SIG-M5 (cell line): ENCODE measurements around the gene CPNE4.

Source experiments
- DNase-seq: peaks from one replicate; lab custom pipeline; 2025; lab: John Stamatoyannopoulos, UW

Gene CPNE4

DNA sequence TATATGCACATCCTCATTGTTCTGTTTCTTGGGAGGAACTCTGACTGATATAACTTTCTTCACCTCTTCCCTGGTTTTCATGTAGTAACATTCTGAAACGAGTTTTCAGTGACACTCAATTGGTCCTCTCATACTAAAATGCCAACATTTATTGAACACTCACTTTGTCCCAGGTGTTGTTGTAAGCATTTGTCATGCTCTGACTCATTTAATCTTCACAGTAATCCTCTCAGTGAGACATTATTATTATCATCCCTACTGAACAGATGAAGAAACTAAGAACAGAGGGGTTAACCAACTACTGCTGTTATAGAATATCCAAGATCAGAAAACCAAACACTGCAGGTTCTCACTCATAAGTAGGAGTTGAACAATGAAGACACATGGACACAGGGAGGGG lies 437.9 kb downstream of the CPNE4 start:
- DNase-seq: no peak

DNA sequence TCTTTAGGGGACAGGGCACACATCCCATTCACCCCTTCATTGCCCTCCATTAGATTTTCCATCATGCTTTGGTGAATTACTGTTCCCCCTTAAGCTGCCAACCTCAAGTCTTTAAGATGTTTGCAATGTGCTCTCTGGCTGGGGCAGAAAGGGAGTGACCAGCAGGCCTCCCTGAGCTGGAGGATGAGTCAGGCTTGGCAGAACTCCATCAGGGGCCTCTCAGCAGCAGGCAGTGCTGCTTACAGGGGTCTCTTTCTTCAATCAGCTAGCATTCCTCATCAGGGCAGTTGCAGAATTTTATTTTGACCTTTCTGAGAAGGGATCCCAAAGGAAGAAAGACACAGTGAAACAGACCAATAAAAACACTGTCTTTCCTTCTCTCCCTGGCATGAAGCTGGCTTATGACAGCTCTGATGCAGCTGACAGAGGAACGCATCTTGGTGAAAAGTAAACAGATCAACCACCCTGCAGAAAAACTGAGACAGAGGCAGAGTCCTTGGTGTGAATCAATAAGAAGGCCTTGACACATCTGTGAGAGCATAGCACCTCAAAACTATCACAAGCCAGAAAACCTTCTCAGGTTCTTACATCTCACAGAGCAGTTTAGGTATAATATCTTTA lies 443.3 kb downstream of the CPNE4 start:
- no peak for DNase-seq

DNA sequence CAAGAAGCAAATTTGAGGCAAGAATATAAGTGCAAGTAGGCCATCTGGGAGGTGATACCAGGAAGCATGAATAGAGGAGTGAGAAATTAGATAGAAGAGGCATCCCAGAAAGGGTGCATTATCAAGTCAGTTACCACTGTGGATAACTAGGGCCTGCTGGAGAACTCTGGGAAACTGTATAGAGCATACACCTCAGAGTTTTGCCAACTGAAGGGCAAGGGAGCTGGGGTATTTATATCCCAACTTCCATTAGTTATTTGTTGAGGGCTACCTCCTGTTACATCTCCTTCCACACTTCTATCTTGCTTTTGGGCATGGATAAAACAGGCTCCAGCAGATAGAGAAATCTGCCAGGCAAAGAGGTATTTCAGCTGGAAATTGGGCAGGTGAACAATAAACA lies 448.5 kb downstream of the CPNE4 start:
- DNase-seq: no peak

DNA sequence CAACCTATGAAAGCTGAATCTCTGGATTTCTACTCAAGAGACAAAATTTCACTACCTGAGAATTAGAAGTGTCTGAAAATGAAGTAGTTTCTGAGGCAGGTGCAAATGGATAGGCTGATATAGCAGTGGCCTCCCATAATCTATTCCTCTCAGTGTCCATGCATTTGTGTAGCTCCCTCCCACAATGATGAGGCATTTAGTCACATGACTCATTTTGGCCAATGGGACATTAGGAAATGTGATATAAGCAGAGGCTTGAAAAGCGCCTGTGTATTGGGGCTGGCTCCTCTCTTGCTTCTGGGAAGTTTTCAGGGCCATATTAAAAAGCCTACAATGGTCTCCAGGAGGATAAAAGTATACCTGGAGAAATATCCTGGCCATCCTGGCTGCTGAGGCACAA lies 452.4 kb downstream of the CPNE4 start:
- DNase-seq: no peak

DNA sequence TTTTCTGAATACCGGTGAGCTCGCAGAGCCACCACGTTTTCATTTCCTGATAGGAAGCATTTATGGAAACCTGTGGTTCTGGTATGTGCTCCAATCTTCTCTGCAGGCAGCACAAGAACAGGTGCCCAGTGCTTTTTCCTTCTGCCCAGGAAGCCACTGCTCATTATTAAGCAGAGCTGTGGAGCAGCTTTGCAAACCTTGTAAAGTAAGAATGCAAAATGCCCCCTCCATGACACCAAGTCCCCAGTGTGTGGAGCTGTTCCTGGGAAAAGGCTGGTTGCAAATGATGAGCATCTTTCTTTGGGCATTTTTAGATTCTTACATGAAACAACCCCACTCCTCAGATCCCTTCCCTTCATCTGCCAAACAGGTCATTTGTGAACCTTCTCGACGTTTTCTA lies 466.4 kb downstream of the CPNE4 start:
- DNase-seq: no peak

DNA sequence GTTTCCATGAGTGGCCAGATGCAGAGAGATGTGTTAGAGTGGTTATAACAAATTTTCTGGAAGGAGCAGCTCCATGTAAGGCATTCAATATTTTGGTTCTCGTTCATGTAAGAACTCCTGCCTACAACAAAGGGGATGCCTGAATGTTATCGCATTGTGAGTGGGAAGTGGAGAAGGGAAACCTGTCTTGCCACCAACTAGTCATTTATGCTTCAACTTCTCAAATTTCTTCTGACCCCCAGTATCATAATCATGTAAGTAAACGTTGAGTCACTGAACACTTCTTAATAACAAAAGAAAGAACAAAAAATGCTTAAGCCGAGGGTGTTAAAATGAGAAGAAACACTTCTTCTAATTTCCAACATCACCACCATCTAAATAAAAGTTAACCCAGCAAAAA lies 470.0 kb downstream of the CPNE4 start:
- DNase-seq: no peak

DNA sequence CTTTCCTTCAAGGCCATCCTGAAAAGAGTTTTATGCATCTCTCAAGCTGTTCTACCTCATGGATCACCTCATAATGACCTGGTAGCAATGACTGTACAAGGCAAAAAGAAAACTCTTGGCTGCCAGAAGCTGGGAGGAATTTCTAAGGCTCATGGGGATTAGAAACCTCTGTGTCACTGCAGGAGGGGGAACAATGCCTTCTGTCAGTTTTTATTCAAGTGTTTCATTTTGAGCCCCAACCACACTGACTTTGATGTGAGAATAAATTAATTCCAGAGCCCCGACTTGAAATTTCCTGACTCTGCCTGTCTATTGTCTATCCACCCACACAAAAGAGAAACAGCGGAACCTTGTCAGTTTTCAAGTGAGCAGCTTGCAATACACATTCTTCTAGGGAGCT lies 473.3 kb downstream of the CPNE4 start:
- DNase-seq: no peak

DNA sequence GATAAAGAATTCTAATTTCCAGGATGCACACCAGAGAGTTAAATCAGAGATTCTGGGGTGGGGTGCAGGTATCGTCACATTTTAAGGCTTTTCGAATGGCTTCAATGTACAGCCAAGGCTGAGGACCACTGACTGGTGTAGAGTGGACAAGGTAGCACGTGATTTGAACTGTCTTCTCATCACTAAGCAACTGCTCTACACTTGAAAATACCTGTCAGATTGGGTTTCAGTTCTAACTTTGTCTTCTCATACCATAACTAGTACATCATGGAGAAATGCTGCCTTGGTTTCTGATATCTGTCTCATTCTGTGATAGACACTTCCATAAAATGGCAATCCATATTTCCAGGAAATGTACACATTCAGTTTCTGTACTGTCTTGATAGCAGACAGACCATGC lies 474.0 kb downstream of the CPNE4 start:
- no peak for DNase-seq

DNA sequence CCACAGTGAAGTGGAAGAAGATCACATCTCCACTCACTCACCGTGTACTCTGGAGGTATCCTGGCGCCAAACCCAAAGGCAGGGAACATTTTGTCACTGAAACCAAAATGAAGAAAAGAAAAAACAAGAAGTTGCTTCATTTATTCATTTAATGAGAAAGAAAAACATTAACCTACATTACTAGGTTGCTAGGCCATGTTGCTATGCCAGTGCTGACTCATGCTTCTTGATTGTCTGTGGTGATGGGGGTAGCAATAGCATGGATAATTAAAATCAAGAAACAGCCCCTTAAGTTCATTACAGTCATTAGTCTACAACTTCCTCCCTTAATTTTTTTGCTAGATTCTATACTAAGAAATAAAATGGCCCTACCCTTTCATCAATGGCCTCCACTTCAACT lies 479.4 kb downstream of the CPNE4 start:
- no peak for DNase-seq

DNA sequence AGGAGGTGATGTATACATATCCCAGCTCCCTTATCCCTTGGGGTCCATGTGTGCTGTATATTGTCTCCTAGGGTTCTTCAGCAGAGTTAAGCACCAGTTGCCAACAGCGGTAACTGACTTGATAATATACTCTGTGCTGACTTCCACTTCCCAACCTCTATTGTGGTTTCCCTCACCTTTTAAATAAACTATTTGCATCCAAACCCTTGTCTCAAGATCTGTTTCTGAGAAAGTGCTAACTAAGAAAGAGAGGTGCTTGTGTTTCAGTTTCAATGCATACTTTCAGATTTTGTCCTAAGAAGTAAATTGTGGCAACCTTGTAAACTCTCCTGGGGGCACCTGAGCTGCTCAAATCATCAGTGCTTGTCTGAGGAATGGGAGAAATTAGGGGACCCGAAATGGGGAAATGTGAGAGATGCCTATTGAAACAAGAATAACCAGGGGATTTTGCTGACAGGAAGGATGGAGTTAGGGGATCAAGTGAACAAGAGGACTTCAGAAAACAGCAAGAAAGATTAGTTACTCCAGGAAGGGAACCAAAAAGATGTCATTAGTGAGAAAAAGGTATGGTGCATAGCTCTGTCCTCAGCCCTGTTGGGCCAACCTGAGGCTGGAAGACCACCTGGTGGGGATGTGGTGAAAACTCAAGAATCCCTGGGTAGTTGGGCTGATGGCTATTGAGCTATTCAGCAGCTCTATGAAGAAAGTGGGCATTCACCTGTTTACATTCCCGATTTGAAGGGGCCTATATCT lies 481.1 kb downstream of the CPNE4 start:
- DNase-seq: no peak

DNA sequence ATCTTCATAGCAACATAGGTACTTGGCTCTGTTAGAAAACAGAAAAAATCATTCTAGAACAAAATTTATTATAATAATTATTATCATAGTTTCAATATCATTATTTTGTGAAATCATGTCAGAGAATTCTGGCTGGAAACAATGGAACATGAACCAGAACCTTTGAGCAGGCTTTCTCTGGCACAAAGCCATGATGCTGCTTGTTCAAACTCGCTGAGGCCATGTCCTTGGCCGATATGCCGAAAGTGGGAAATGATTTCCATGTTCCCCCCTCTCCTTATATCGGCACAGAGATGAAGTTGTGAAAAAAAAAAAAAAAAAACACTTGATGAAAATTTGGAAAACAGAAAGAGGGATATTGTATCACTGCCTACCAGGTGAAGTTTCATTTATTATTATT lies 483.1 kb downstream of the CPNE4 start:
- no peak for DNase-seq

DNA sequence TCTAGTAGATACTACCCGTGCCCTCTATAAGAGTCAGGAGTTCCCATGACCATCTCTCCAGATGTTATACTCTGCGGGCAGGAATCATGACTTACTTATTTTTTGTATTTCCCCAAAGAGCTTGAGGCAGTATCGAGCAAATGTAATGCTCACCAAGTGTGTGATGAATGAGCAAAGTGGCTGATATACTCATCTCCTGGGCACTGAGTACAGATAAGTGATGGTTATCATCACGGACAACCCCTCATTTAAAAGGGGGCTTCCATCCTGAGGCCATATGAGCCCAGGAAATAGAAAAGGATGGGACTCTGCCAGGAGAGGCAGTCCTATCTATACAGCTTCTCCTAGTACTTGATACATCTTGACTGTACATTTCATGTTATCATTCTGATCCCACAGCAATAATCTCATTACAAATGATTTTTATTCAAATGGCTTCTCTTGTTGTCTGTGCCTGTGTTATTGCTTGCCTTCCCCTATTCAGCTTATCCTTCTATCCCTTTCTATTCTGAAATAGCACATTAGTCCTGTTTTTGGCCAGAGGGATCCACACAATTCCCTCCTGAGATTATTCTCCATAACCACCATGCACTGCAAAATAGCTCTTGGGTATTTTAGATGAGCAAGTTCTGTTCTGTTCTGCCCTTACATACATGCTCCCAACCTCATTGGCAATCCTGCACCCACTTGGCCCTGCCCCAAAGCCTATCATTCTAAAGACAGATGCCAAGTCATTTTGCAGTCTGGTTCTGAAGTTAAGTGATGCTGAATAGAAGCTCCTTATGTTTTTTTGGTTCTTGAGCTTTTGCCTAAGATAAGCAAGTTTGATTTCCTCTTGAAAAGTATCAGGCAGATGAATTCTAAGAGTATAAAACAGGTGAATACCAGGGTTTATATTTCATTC lies 484.0 kb downstream of the CPNE4 start:
- no peak for DNase-seq

DNA sequence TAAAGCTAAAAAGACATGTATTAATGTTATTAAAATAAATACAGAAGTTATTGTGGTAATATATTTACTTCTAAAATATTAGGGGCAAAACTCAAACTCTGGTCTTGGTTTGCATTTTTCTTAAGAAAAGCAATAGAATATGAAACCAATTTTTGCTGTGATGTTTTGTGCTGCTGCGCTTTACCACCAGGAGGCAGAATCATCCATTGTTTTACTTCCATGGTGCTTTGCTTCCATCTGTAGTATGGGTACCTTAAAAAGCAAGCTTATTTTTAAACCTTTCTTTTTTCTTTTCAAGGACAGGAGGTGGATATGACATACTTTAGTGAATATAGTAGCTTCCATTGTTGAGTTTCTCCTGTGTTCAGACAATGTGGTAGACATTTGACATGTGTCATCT lies 485.5 kb downstream of the CPNE4 start:
- no peak for DNase-seq

DNA sequence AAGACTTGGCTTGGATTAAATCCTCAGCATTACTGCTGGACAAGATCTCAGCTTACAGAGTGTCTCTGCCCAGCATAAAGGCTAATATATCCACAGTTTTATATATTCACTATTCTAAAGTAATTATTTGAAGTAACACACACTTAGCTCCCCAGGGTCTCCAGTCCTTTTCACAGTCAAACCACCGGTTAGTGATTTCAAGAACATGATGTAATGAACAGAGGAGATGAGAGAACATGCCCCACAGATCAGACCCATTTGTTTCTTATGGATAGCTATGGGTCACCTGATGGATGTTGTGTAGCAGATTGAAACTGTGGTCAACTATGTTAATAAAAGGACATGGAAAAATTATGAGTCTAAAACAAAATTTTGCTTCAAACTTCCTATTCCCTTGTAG lies 487.2 kb downstream of the CPNE4 start:
- no peak for DNase-seq

DNA sequence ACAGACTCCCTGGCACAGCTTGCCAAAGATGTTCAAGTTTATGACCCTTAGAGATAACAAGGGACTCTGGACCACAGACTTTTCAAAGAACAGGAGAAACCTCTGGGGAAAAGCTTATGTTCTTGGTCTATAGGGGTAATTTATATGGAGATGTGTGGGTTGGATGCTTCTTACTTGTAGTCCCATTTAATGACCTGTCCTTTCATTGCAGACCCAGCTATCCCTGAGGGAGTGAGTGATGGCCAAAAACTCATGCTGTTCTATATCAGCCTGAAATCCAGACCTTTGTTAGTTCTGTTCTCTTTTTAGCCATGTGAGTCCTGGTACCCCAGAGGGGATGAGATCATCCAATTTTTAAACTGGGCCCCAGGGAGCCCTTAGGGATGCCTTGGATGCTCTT lies 488.4 kb downstream of the CPNE4 start:
- no peak for DNase-seq

DNA sequence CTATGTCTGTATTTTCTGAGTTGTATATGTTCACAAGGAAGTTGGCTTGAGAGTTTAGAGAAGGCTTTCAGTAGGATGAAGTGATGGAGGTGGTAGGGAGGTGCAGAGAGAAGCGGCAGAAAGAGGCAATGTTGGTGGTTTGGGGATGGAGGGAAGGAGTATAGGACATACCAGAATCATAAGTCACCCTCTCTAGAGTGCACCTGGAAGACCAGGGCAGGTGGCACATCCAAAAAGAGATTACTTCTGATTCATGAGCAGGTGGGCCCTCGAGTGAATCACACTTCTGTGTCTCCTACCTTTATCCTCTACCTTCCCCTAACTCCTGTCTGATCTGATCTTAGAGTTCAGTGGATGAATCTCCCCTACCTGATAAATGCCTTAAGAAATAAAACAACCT lies 490.3 kb downstream of the CPNE4 start:
- DNase-seq: no peak

DNA sequence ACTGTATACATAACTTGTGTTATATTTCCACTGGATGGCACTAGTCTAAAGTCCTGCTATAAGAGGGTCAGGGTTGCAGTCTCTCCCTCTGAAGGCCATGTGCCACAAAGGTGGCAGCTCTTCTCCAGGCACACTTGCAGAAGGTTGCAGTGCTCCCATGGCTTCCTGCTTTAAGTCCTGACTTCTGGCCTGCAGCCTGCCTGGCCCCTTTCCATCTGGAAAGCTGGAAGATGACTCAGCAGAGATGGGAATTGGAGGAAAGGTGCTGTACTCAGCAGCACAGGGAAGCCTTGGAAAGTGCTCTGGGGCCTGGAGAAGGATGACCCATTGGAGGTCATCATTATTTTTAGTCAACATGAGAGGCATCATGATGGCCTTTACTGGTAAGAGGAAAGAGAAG lies 491.1 kb downstream of the CPNE4 start:
- no peak for DNase-seq

DNA sequence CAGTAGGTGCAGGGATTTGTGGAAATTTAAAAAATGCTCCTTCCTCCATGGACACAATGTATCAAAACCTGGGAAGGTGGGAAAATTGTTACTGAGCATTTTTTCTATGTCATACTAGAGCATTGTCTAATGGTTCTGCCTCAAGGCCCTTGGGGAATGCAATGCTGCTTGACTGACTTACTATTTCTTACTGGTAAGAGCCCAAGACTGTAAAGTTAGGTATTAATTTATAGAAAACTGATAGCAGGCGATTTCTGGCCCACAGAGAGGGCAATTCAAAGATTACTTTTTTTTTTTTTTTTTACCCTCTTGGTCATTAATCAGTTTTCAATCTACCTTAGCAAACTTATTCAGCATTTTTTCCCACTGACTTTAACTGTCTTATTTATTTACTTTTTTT lies 493.5 kb downstream of the CPNE4 start:
- DNase-seq: no peak

DNA sequence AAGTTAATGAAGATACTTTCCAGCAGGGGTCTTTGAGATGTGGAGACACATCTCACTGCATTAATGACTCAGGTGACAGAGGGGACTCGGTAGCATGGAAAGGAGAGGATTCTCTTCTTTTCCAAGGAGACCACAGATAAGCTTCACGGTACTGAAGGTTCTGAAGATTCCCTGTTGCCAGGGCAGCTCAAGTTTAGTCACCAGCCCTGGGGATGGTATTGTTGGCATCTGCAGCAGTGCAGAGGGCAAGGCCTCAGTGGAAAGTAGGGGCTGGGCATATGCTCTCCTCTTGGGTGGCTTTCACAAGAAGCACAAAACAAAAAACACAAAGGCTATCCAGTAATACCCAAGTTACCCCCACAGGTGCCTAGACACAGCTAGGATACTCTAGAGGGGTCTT lies 494.0 kb downstream of the CPNE4 start:
- no peak for DNase-seq

DNA sequence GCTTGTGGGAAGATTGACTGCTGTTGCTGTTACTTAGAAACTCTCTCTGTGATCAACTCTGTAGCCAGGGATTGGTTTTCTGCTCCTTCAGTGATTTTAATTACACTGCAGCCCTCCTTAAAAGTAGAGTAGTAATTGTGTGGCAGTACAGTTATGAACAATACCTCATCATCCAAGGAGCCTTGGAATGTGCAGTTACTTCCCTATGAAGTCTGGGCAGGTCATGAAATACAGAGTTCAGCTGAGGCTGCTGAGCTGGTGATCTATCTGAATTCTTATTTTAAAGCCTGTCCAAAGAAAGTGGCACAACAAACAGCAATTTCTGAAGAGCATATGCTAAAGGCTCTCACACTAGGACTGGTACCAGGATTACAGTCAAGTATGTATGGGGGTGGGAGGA lies 494.7 kb downstream of the CPNE4 start:
- no peak for DNase-seq

DNA sequence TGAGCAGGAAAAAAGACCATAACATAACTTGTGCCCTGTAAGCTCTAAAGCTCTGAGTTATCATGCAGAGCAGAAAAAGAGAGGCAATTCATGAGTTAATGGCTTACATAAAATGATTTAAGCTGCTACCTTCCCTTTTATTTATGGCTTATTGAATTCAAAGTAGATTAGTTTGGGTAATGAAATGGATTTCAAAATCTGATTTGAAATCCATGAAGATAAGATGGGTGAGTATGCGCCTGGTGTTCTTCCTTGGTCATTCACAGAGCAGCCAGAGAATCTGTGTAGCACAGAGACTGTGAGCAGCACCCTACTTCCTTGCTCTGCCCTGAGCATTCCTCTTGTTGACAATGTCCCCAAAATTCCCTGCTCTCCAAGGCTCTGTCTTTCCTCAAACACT lies 495.8 kb downstream of the CPNE4 start:
- no peak for DNase-seq

DNA sequence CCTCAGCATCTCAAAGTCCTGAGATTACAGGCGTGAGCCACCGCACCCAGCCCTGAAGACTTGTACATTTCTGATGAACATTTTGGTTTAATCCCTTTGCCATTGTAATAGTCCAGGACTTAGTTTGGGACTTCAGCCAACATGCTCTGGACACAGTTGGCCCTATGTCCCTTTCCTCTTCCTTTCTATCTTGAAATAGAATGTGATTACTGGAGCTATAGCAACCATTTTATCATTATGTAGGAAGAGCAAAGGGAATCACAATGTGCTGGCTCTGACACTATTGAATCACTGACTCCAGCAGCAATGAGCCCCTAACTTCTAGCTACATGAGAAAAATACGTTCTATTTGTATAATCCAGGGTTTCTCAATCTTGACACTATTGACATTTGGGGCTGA lies 497.3 kb downstream of the CPNE4 start:
- no peak for DNase-seq

DNA sequence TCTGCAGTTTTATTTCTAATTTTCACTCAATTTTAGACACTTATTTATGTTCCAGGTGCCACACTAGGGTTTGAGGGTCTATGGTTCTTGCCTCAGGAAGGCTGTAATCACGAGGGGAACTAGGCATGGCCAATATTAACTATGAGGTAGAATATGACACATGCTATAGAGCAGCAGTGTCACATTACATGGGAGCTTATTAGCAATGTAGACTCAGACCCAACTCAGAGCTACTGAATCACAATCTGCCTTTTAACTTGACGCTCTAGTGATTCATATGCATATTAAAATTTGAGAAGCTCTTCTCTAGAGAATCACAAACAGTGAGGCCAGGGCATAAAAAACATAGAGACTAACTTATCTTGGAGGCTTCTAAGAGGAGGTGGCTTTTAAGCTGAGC lies 499.2 kb downstream of the CPNE4 start:
- DNase-seq: no peak
